Fibroblast of lung (primary cell): ENCODE data around the gene MPPED2. TPM values are rescaled to one million over a fixed set of nuclear protein-coding genes. Genes with fewer than 3 reads are reported as not detected.

Experiments
- DNase-seq, 2 donors: peaks; one replicate each; pipeline versions ENCODE4 v3.0.0 to v3.0.0-alpha.2; 2010; ENCODE audit warnings: low read depth in 2 of 2
- H2AFZ ChIP-seq: 2 replicates; pipeline ENCODE4 v1.5.1; 2012; ENCODE audit warnings: low read length, control low read depth, inconsistent platforms
- H3K27ac ChIP-seq: 2 replicates; pipeline ENCODE4 v1.5.1; 2011; ENCODE audit warnings: low read length, control low read depth; ENCODE audit not compliant: insufficient read depth
- H3K27me3 ChIP-seq: 2 replicates; pipeline ENCODE4 v1.5.1; 2011; ENCODE audit warnings: mild to moderate bottlenecking, low read length; ENCODE audit not compliant: control insufficient read depth, insufficient read depth
- H3K36me3 ChIP-seq: 2 replicates; pipeline ENCODE4 v1.5.1; 2011; ENCODE audit warnings: low read length; ENCODE audit not compliant: control insufficient read depth, insufficient read depth
- H3K4me1 ChIP-seq: 2 replicates; pipeline ENCODE4 v1.5.1; 2011; ENCODE audit warnings: low read length; ENCODE audit not compliant: control insufficient read depth, insufficient read depth; ENCODE audit errors: extremely low read depth
- H3K4me2 ChIP-seq: 2 replicates; pipeline ENCODE4 v1.5.1; 2011; ENCODE audit warnings: low read length, control low read depth; ENCODE audit not compliant: insufficient read depth; ENCODE audit errors: extremely low read depth
- H3K4me3 ChIP-seq, 4 experiments: fragments of 200-600 bp in 1 of 4; sonication (generic) in 1 of 4; replicated peaks in 1 of 4; 2 replicates each; pipeline ENCODE4 v1.5.1; 2011 to 2016; ENCODE audit warnings: low read length in 4 of 4, low read depth in 3 of 4, mild to moderate bottlenecking in 3 of 4, control low read depth in 2 of 4, inconsistent platforms in 1 of 4, mixed read lengths in 1 of 4; ENCODE audit not compliant: insufficient read depth in 1 of 4; ENCODE audit errors: control extremely low read depth in 1 of 4
- H3K79me2 ChIP-seq: 2 replicates; pipeline ENCODE4 v1.5.1; 2012; ENCODE audit warnings: mild to moderate bottlenecking, low read length, inconsistent platforms; ENCODE audit not compliant: control insufficient read depth, insufficient read depth
- H3K9ac ChIP-seq: 2 replicates; pipeline ENCODE4 v1.5.1; 2011; ENCODE audit warnings: mild to moderate bottlenecking, low read length, control low read depth; ENCODE audit not compliant: insufficient read depth
- H3K9me3 ChIP-seq: 2 replicates; pipeline ENCODE4 v1.5.1; 2012; ENCODE audit warnings: low read depth, low read length; ENCODE audit not compliant: control insufficient read depth, insufficient read depth
- H4K20me1 ChIP-seq: 2 replicates; pipeline ENCODE4 v1.5.1; 2011; ENCODE audit warnings: low read length; ENCODE audit not compliant: control insufficient read depth, insufficient read depth; ENCODE audit errors: extremely low read depth
- EZH2 ChIP-seq: IDR thresholded peaks from 2 replicates; pipeline ENCODE4 v1.5.1; 2012; ENCODE audit warnings: low read length, control low read depth, mild to moderate bottlenecking; ENCODE audit errors: missing control alignments
- polyA plus RNA-seq, 2 donors: library from polyadenylated mRNA; depleted of rRNA in 1 of 2; stranded (reverse) in 1 of 2; unstranded in 1 of 2; fragments of >200 nt; gene quantifications; 2 replicates each; pipeline ENCODE4 v1.2.1, GENCODE V29; 2011 to 2012; ENCODE audit warnings: missing spikeins in 1 of 2
- total RNA-seq: library from RNA; depleted of rRNA; stranded (reverse); fragments of >200 nt; gene quantifications from 2 replicates; pipeline ENCODE4 v1.2.1, GENCODE V29; 2014
- TF ChIP-seq, protein P1 (sequence below), 2 donors: IDR thresholded peaks in 1 of 2; conservative IDR thresholded peaks in 1 of 2; 1 replicate in 1 of 2; 2 replicates in 1 of 2; pipeline ENCODE4 v1.5.1; 2011 to 2012; ENCODE audit warnings: low read length in 2 of 2, control low read depth in 1 of 2, inconsistent platforms in 1 of 2, low read depth in 1 of 2, mild to moderate bottlenecking in 1 of 2

Gene MPPED2
- total and polyA plus RNA-seq, 2 donors (not counting 1 experiment from before 2014, with no cell fraction given), result under 0.01 to 0.02 TPM

GRCh38 chr11:30395751-30396150 lies 190.4 kb downstream of the MPPED2 start:
- no peaks in the 10 kb centered on the region for H3K36me3 ChIP-seq
- H2AFZ ChIP-seq, result no peak overlapping the region
- no peak overlapping the region for H3K4me2 ChIP-seq
- no peaks in the 10 kb centered on the region for H3K9me3 ChIP-seq
- TF ChIP-seq, protein P1, sequence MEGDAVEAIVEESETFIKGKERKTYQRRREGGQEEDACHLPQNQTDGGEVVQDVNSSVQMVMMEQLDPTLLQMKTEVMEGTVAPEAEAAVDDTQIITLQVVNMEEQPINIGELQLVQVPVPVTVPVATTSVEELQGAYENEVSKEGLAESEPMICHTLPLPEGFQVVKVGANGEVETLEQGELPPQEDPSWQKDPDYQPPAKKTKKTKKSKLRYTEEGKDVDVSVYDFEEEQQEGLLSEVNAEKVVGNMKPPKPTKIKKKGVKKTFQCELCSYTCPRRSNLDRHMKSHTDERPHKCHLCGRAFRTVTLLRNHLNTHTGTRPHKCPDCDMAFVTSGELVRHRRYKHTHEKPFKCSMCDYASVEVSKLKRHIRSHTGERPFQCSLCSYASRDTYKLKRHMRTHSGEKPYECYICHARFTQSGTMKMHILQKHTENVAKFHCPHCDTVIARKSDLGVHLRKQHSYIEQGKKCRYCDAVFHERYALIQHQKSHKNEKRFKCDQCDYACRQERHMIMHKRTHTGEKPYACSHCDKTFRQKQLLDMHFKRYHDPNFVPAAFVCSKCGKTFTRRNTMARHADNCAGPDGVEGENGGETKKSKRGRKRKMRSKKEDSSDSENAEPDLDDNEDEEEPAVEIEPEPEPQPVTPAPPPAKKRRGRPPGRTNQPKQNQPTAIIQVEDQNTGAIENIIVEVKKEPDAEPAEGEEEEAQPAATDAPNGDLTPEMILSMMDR (conservative IDR thresholded peaks at IDR 0.05 in 1 of 2, IDR thresholded peaks at IDR 0.05 in 1 of 2; ENCODE audit: low read depth in 1 of 2, low read length in 2 of 2), result no peak
- no peak for TF ChIP-seq EZH2
- no peaks in the 10 kb centered on the region for H3K27me3 ChIP-seq
- H4K20me1 ChIP-seq, result no peaks in the 10 kb centered on the region
- no peak for DNase-seq
- H3K4me1 ChIP-seq, result no peaks in the 10 kb centered on the region
- no peaks in the 10 kb centered on the region for H3K79me2 ChIP-seq
- H3K4me3 ChIP-seq, result no peak overlapping the region
- H3K27ac ChIP-seq, result no peak overlapping the region
- H3K9ac ChIP-seq, result no peak overlapping the region

GRCh38 chr11:30393012-30393411 lies 193.1 kb downstream of the MPPED2 start:
- H4K20me1 ChIP-seq, result no peaks in the 10 kb centered on the region
- H3K27me3 ChIP-seq, result no peaks in the 10 kb centered on the region
- no peak overlapping the region for H2AFZ ChIP-seq
- no peaks in the 10 kb centered on the region for H3K36me3 ChIP-seq
- no peak overlapping the region for H3K27ac ChIP-seq
- no peaks in the 10 kb centered on the region for H3K9me3 ChIP-seq
- no peak for TF ChIP-seq EZH2
- TF ChIP-seq, protein P1 (conservative IDR thresholded peaks at IDR 0.05 in 1 of 2, IDR thresholded peaks at IDR 0.05 in 1 of 2; ENCODE audit: low read depth in 1 of 2, low read length in 2 of 2), result no peak
- no peak for DNase-seq
- no peak overlapping the region for H3K9ac ChIP-seq
- H3K4me1 ChIP-seq, result no peaks in the 10 kb centered on the region
- no peak overlapping the region for H3K4me3 ChIP-seq
- no peak overlapping the region for H3K4me2 ChIP-seq
- no peaks in the 10 kb centered on the region for H3K79me2 ChIP-seq

- Histone ChIP-seq H3K27me3 (no peaks in the 10 kb centered on the region), H4K20me1 (no peaks in the 10 kb centered on the region), H3K9me3 (no peaks in the 10 kb centered on the region), H3K4me3 (no peak overlapping the region), H3K4me2 (no peak overlapping the region), H2AFZ (no peak overlapping the region), H3K79me2 (no peaks in the 10 kb centered on the region), H3K9ac (no peak overlapping the region), H3K27ac (no peak overlapping the region), H3K36me3 (no peaks in the 10 kb centered on the region), H3K4me1 (no peaks in the 10 kb centered on the region)
- no peak for TF ChIP-seq EZH2
- TF ChIP-seq, protein P1 (conservative IDR thresholded peaks at IDR 0.05 in 1 of 2, IDR thresholded peaks at IDR 0.05 in 1 of 2; ENCODE audit: low read depth in 1 of 2, low read length in 2 of 2), result no peak
- peak; percentile 0 for DNase-seq
Observed at GRCh38 chr11:30392221-30392784, 193.8 kb downstream of the MPPED2 start.
